HG02798 (cell line): ENCODE data around the gene APCDD1L.
"Not testable (repeated sequence)": the region's sequence is repeated elsewhere in the genome, so short reads cannot be mapped to it uniquely, and the experiment has no call there.

Source experiments
- ATAC-seq: cut with Tn5 transposase; IDR thresholded peaks from one replicate; pipeline ENCODE4 v1.9.1; 2021; ENCODE audit warnings: mild to moderate bottlenecking; ENCODE audit not compliant: unreplicated experiment, poor library complexity

APCDD1L gene

DNA sequence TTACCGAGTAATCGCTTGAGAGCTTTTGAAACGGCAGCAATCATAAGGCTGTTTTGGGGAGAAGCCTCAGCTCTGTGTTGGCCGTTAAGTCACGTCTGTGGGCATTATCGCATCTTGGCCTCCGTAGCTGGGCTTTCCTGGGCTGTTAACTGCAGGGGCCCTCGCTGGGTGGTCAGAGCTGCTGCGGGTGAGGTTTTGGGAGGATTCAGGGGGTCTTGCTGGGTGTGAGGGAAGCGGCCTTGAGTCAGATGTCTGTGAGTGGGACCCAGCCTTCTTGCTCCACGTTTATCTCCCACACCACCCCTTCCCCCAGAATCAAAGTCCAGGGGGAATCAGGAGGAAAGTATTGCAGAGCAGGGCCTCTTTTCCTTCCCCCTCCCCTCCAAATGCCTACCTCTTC, 3.2 kb upstream of the APCDD1L start:
- ATAC-seq, result no peak

DNA sequence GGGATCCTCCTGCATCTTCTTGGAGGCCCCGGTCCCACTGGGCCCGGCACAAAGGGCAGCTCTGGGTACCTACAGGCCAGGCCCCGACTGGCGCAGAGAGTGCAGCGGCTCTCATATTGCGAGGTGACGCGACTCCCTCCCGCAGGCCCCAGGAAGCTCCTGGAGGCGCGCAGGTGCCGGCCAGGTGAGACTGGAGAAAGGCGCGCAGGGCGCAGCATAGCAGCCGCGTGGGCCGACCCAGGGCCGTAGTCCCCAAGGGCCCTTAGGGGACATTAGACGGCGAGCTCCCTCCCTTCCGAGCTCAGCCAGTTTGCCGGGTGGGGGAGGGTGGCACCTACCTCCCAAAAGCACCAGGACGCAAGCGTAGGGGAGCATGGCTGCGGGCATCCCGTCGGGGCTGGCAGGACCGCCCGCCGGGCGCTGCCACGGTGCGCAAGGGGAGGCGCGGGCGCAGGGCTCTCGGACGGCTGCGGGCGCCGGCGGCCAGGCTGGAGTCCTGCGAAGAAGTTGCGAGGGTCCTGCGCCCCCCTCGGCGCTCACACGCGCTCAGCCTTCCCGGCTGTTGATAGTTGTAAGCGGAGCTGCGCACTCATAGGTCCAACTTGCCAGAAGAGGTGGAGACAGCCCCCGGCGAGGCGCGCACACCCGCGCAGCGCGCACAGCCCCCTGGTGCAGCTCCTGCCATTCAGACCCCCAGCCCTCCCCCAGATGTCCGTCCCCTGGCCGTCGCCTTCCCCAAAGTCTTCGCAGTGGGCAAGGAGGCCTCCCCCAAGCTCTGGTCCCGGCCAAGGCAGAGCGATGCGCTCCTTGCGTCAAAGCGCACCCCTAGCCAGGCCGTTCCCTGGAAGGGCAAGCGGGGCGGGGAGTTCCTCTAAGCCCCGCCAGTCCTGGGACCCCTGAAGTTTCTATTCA, 622 bp downstream of the APCDD1L start:
- ATAC-seq, result no peak

DNA sequence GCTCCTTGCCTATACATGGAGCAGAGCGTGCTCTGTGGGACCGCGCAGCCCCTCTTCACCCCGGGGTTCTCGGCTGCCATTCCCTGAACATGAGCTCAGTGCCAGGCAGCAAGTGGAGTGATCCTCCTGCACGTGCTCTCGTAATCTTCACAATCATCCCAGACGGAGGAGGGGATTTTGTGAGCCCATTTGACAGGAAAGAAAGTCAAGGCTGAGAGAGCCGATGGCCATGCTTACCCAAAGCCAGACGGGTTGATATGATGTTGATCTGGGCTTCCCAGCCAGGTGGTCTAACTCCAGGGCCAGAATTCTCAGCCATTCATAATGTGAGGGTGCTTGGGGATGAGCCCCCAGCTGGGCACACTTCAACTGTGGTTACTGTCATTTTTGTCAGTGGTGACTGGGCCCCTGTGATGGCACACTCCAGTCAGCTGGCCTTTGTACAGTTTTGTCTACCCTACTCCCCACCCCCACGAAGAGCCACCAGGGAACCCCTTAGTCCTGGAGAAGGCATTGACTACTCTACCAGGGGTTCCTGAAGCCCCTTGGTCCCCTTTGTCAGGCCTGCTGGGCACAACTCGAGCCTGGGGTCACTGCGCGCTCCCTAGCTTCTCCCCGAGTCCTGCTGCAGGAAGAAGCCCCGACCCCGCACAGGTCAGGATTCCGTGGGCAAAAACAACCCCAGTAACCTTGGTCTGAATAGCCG, 1.5 kb downstream of the APCDD1L start:
- ATAC-seq, result no peak

DNA sequence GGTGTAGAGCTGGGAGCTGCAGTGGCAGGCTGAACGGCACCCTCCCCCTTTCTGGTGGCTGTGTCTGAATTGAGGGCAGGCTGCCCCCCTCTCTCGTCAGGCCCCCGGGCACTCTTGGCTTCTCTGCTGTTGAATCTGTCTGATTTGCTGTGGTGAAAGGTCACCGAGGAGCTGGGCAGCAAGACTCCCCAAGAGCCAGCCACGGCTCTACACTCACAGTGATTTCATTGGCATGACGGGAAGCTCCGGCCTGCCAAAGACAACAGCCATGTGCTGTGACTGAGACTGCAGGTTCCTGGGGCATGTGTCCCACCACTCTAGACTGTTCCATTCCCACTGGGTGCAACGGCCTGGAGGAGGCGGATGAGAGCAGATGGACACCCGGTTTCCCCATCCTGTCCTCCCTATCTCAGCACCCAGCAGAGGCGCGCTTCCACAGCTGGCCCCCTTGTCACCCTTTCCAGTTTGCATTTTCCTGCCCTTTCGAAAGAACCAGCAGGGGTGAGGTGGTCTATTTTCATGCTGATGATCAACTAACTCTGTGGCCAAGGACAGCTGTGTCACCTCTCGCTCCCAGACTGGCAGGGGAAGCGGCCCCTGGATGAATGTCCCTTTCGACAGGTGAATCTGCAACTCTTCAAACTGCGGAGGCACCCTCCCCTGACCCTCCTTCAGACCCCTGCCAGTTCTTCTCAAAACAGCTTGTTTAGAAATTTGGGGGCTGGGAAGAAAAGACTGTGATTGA, 2.2 kb downstream of the APCDD1L start:
- ATAC-seq, result no peak

DNA sequence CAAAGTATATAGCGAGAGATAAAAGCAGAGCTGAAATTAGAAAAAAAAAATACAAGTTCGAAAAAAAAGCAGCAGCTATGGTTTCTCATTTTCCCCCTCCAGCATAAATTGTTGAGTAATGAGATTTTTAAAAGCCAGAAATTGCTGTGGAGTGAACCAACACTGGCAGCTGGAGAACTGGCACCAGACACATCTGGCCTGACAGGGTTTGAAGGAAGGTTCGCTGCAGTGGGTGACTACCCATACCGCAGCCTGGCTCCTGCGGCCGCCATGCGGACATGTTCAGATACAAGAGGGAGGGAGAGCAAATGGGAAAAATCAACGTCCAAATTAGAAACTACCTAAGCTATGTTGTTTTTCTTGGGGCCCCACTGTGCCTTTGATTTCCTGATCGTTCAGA, 3.3 kb downstream of the APCDD1L start:
- ATAC-seq, result no peak

DNA sequence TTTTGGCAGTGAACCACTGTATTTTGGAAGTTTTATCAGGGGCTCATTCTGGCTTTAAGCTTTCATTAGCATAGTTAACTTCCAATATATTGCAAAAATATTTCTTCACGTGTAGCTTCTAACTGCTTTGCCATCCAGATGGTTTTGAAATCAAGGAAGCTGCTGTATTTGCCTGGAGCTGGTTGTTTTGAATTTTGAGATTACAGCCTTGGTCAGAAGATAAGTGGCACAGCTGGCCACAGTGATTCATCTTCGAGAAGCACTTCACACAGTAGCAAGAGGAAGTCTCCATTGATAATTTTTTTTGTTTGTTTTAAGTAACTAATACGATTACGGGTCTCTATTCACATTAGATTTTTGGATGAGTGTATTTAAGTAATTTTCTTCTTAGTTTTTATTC, 3.8 kb downstream of the APCDD1L start:
- no peak for ATAC-seq

DNA sequence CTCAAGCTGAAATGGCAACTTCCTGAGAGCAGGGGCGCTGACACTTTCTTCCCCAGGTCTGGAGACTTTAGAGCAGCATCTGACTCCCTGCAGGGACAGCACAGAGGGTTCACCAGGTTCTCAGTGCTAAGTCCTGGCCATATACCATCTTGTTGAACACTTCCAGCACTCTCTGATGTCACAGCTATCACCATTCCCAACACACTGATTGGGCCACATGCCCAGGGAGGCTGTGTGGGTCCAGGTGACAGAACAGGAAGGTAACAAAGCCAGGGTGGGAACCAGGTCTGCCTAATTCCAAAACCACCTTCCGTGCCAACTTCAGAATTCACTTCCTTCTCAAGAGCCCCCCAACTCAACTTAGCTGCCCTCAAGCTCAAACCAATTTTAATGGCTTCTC, 4.3 kb downstream of the APCDD1L start:
- ATAC-seq, result no peak

DNA sequence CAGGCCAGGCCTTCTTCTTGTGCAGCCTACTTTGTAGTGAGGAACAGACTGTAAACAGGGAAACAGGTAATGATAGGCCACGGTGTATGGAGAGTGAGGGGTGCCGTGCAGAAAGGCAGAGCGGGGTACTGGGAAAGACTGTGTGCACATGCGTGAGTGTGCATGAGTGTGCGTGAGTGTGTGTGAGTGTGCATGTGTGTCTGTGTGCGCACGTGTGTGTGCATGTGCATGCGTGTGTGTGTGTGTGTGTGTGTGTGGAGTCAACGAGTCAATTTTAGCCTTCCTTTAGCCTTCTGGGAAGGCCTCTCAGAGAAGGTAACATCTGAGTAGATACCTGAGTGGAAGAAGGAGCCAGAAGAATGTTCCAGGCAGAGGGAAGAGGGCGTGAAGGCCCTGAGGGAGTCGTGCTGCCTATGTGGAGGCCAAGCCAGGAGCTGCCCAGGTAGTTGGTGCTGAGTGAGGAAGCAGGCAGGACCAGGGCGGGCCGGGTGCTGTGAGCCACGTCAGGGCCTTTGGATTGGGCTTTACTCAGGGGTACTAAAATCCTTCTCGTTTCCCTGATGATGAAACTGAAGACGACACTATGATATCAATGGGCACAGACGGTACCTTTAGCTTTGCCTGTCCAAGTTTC, 6.3 kb downstream of the APCDD1L start:
- ATAC-seq, result no peak

DNA sequence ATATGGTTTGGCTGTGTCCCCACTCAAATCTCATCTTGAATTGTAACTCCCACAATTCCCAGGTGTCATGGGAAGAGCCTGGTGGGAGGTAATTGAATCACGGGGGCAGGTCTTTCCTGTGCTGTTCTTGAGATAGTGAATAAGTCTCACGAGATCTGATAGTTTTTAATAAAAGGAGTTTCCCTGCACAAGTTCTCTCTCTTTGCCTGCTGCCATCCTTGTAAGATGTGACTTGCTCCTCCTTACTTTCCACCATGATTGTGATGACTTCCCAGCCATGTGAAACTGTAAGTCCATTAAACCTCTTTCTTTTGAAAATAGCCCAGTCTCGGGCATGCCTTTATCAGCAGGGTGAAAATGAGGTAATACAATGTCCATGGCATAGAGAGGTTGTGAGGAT, 8.2 kb downstream of the APCDD1L start:
- ATAC-seq, result not testable (repeated sequence)

DNA sequence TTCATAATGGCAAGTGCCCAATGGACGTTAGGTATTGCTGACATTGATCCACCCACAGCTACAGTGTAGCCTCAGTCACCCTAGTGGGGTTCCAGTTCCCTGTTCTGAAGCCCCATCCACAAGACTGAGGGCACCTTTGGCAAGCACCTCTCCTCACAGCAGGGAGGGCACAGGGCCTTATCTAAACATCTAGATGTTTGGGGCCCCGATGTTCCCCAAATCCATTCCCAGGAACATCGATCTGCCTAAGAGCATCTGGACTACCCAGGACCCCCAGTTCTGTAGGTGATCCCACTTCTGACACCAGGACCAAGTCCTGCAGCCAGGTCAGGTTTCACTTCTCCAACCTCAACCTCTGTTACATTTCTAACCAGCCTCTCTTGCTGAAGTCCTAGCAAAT, 10.6 kb downstream of the APCDD1L start:
- ATAC-seq, result no peak

DNA sequence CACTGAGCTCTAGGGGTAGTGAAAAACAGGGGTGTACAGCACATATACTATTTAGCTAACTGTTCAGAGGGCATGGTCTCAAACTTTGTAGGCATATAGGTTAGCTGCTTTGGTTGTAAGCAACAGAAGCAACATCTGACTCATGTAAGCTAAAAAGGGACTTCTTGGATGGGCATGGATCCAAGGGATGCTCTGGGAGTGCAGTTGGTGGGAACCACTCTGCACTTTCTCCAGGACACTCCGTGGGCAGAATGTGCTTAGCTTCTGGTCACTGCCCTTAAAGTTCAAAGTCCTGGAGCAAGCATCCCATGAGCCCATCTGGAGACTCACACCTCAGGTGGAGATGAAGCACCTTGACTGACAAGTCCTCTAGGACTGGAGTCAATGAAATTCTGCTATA, 11.5 kb downstream of the APCDD1L start:
- no peak for ATAC-seq

DNA sequence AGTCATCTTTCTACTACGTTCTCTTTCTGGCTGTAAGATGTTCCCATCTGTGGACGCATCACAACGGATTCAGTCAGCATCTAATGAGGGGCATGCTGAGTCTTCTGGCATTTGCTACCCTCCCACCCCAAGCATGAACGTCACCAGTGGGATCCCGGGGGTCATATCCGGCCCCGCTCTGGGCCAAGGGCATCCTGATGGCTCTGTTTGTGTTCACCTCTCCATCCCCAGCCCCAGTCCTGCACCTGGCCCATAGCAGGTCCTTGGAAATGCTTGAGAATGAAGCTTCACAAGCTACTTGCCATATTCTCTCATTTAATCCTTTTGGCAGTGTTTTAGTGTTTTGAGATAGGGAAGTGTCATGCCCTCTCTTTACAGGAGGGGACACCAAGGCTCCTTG, 14.9 kb downstream of the APCDD1L start:
- ATAC-seq, result no peak

DNA sequence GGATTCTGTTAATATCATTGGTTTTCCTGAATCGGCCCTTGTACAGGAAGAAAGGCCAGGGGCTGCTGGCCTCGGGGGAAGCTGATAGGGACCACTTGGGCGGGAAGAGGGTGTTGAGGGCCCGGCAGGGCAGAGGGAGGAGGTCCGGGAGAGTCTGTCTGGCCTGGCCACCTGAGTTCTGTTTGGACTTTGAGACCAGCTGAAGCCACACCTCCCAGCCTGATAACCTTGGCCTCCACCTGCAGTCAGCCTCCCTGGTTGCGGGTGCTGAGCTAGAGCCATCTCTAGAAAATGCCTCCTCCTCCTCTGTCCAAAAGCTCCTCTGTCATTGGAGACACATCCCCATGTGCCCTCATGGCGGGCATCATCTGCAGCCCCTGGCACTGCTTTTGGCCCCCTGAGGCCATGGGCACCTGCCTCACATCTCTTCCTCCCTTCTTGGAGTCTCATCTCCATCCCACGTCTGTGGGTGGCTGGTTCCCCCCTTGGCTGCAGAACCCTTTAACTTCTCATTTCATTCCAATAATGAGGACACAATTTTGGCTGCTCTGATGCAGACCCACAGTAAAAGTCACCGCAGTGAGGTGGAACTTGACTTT, 16.6 kb downstream of the APCDD1L start:
- ATAC-seq, result no peak

DNA sequence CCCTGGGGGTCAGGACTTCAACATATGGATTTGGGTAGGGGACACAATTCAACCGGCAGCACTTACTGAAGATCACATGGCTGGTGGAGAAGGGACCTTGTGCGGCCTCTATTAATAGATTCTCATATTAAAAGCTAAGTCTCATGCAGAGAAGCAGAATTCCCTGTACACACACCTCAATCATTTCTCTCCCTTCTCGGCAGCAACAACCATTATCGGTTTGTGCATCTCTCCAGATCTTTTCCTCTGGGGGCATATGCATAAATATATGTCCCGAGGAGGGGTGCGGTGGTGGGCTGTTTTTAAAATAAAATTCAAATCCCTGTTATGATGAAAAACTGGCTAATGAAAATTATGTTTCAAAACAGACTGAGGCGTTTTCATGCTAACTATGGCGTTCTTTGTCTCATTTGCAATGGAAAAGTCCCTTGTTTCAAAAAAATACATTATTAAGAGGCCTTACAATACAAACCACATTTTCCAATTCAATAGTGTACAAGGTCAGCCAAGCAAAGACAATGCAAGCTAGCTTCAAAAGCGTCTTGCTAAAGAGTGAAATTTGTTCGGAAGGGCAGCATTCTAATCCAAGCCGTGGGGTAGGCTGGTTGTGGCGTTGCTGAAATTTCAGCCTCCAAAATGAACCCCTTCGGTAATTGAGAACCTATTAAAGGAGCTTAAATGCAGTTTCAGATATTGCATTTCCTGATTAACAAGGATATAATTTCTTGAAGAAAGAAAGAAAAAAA, 17.3 kb downstream of the APCDD1L start:
- ATAC-seq, result no peak

DNA sequence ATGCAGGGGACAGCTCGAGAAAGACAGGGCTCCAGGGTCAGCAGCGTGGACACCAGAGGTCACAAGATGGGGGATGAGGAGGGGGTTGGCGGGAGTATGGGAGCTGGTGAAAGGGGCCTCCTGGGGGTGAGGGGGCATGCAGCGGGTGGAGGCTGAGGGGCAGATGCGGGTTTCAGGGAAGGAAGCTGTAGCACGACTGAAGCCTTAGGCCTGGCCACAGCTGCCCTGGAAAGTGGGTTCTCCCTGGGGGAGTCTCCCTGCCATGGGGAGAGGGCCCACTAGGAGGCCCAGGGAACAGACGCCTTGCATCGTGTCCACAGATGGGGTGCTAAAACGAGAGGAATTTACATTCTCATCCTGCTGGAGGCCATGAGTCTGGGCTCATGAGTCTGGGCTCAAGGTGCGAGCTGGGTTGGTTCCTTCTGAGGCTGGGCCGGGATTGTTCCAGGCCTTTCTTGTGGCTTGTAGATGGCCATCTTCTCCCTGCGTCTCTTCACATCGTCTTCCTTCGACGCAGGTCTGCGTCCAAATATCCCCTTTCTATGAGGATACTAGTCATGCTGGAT, 18.0 kb downstream of the APCDD1L start:
- no peak for ATAC-seq

DNA sequence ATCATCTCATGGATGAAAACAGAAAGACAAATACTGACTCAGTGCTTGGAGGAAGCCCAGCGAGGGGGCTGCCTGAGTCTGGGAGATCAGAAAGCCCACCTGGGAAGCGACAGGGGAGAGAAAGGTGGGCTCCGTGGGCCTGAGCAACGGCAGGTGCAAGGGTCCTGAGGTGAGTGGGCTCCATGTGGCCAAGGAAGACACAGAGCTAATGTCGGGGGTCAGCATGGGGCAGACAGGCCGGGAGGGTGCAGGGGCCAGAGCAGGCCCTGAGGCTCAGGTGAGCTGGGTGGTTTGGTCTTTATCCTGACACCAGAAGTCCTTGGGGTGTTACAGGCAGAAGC, 18.8 kb downstream of the APCDD1L start:
- ATAC-seq, result no peak

DNA sequence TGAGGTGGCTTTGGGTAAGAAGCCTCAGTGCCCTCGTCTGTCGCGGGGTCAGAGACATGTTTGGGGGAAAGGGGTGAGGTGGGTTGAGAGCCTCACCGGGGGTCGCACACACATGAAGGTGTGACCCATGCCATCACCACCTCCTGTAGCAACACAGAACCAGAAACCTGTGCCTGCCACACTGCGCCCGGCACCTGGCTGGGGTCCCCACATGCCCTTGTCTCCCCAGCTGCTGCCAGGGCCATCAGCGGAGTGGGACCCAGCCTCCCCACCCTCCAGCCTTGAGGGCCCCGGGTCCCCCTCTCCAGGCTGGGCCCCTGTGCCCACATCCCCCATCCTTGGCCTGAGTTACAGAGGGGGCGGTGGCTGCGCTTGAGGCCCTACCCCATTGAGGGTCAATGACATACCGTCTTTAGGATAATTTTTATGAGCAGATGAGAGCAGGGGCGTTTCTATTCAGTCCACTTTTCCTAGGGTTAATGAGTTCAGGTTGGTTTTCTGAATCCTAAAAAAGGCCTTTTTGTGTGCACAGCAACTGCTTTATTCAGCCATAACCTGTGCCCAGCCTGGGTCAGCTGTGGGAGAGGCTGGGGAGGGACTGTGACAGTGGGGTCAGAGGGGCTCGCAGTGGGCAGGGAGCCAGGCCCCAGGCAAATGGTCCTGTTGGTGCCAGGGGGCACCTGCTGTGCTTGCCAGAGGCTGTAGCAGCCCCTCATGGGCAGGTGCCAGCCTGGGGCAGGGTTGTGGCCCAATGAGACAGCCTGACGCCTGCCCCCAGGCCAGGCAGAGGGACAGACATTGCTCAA, 19.4 kb downstream of the APCDD1L start:
- no peak for ATAC-seq

DNA sequence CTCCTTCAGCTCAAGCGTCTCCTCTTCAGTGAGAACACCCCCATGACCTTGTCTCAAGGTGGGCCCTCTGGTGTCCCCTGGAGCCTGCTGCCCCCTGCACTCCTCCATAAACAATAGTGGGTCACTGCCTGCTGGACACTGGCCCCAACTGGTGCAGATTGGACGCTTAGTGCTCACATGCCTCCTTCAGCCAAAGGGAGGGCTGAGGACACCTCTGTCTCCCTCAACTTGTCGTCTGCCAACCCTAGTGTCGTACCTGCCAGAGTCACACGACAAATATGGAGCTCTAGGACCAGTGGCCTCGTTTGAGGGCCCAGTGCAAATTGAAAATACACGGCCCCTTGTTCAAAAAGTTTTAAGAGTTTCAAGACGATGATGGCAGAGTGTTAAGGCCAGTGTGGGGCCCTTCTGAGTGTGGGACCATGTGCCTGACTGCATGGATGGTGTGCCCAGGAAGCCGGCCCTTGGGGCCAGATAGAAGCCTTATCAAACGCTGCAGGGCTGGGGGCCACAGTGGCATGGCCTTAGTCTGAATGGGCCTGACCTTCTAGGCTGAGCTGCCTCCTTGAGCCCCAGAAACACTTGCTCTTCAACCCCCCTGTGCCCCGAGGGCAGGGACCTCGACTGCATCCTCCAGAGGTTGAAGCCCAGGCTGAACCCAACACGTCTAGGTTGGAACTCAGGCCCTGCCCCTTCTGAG, 20.1 kb downstream of the APCDD1L start:
- no peak for ATAC-seq
